CD4-positive, alpha-beta T cell treated with Interleukin-4 for 4 hours (primary cell): ENCODE measurements around the gene RFX1.
"Not testable (repeated sequence)": the region's sequence is repeated elsewhere in the genome, so short reads cannot be mapped to it uniquely, and the experiment has no call there.

Experiments used
- DNase-seq: peaks from one replicate; pipeline ENCODE4 v3.0.0-alpha.2; 2020

RFX1 gene

GRCh38 chr19:13932911-13933393 lies 73.2 kb downstream of the RFX1 start:
- DNase-seq, result no peak

DNA sequence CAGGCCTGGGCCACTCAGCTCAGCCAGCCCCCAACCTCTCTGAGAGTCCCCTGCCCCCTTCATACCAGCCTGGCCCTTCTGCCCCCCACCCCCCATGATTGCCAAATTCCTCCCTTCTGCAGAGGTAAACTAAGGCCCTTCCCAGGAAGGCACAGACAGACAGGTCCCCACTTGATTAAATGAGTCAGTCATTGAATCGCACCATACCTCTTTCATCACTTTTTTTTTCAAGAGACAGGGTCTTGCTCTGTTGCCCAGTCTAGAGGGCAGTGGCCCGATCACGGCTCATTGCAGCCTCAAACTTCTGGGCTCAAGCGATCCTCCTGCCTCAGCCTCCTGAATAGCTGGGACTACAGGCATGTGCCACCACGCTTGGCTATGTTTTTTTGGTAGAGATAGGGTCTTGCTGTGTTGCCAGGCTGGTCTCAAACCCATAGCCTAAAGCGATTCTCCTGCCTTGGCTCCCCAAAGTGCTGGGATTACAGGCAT lies 73.9 kb downstream of the RFX1 start:
- no peak for DNase-seq

DNA sequence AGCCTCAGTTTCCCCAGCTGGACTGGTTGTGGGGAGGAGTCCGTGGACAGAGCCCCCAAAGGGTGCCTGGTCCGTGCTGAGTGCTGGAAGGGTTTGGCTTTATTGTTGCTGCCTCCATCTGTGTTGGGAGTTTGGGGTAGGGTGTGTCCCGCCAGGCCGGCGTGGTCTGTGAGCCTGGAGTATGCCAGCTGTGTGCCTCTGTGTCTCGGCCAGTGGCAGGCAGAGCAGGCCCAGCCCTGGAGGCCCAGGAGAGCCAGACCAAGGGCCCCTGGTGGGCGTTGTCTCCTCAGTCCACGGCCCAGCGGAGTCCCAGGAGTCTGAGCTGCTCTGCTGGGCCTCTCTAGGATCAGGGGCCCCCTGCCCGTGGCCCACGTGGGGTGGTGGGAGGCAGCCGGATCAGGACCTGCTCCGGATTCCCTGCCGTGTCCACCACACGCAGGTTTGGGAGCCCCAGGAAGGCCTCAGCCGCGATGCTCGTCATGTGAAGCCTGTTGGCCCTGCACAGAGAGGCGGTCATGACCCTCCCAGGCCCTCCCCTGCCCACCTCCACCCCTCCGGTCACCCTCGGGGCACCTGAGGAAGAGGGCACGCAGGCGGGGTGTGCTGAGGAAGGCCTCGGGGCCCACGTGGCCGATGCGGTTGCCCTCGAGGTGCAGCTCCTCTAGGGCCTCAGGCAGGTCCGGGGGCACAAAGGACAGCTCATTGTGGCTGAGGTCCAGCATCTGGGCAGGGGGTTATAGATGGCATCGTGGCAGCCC lies 74.5 kb downstream of the RFX1 start:
- no peak for DNase-seq

DNA sequence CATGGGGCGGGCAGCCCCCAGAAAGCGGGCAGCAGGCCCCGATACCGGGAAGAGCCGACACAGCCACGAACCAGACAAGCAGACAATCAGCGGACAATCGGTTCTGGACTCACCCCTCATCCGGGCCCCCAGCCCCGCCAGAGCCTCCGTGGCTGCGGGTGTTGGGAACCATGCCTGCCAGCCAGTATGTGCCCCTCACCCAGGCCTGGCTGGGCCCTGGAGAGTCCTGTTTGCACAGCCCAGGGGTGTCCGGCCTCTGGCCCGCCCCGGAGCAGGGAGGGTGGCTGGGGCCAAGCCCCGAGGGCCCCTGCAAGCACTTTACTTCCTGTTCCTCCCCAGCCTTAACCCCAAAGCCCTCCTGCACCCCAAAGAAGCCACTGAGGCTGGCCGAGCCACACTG lies 75.7 kb downstream of the RFX1 start:
- DNase-seq, result no peak

DNA sequence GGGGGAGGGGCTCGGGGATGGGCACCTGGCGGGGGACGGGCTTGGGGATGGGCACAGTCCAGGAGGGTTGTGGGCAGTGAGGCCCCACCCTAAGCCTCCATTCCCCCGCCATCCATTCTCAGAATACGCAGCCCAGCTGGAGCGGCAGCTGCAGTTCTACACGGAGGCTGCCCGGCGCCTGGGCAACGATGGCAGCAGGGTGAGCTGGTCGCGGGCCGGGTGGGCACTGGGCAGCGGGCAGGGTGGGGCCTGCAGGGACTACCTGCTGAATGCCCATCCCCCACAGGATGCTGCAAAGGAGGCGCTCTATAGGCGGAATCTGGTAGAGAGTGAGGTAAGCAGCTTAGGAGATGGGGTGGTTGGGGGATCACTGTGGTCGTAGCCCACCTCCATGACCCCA lies 76.2 kb downstream of the RFX1 start:
- DNase-seq, result no peak

- no peak for DNase-seq
Measured at GRCh38 chr19:13929340-13929739, 76.8 kb downstream of the RFX1 start.

GRCh38 chr19:13926715-13927114 lies 79.4 kb downstream of the RFX1 start:
- DNase-seq, result no peak

DNA sequence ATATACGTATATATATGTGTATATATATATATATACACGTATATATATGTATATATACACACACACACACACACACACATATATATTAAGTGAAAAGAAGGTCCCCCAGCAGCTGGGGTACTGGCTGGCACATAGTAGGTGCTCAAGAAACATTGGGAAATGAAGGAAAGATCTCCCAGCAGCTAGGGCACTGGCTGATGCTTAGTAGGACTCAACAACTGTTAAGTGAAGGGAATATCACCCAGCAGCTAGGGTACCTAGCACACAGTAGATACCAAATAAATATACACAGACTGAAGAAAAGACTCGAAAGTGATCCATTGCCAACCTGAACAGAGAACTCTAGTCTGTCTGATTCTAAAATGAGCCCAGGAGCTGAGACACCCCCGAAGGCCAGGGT lies 80.1 kb downstream of the RFX1 start:
- no peak for DNase-seq

- DNase-seq, result no peak
Measured at GRCh38 chr19:13923194-13923987, 82.7 kb downstream of the RFX1 start.

- DNase-seq, result not testable (repeated sequence)
Measured at GRCh38 chr19:13922118-13922517, 84.0 kb downstream of the RFX1 start.

GRCh38 chr19:13920940-13921747 lies 85.0 kb downstream of the RFX1 start:
- peak; percentile 21 for DNase-seq

DNA sequence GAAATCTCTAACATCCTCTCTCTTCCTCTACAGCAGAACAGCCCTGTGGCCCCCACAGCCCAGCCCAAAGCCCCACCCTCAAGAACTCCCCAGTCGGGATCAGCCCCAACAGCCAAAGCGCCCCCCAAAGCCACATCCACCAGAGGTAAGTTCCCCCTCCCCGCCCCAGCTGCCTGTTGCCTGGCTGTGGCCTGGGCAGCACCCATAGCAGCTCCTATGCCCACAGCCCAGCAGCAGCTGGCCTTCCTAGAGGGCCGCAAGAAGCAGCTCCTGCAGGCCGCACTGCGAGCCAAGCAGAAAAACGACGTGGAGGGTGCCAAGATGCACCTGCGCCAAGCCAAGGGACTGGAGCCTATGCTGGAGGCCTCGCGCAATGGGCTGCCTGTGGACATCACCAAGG lies 85.6 kb downstream of the RFX1 start:
- no peak for DNase-seq

- DNase-seq, result no peak
Measured at GRCh38 chr19:13918726-13919411, 87.3 kb downstream of the RFX1 start.

- no peak for DNase-seq
Measured at GRCh38 chr19:13917888-13918406, 88.2 kb downstream of the RFX1 start.

GRCh38 chr19:13914777-13915176 lies 91.3 kb downstream of the RFX1 start:
- DNase-seq, result no peak

GRCh38 chr19:13913352-13913751 lies 92.8 kb downstream of the RFX1 start:
- DNase-seq, result no peak
